Spleen (tissue), 11 donors: ENCODE measurements around the gene ACKR1. TPM values are rescaled to one million over a fixed set of nuclear protein-coding genes. Genes with fewer than 3 reads are reported as not detected.

Experiments
- DNase-seq: peaks from one replicate; pipeline ENCODE4 v3.0.0-alpha.2; 2020
- H3K27ac ChIP-seq, 8 donors: fragments of 200-600 bp; sonication (generic) in 7 of 8; 1 replicate in 4 of 8; 2 replicates in 4 of 8; pipeline versions ENCODE4 v1.5.0 to v1.8.0; 2016 to 2021; ENCODE audit warnings: inconsistent platforms in 4 of 8, mild to moderate bottlenecking in 4 of 8, moderate library complexity in 1 of 8
- H3K27me3 ChIP-seq, 7 donors: fragments of 200-600 bp; sonication (generic) in 6 of 7; replicated peaks in 1 of 7; 1 replicate in 4 of 7; 2 replicates in 3 of 7; pipeline versions ENCODE4 v1.5.0 to v1.8.0; 2016 to 2021; ENCODE audit warnings: inconsistent platforms in 3 of 7, mild to moderate bottlenecking in 1 of 7
- H3K36me3 ChIP-seq, 6 donors: fragments of 200-600 bp; sonication (generic) in 5 of 6; 1 replicate in 4 of 6; 2 replicates in 2 of 6; pipeline versions ENCODE4 v1.5.0 to v1.8.0; 2016 to 2021; ENCODE audit warnings: inconsistent platforms in 2 of 6
- H3K4me1 ChIP-seq, 6 donors: fragments of 200-600 bp; sonication (generic) in 5 of 6; 1 replicate in 3 of 6; 2 replicates in 3 of 6; pipeline versions ENCODE4 v1.5.0 to v1.8.0; 2016 to 2021; ENCODE audit warnings: inconsistent platforms in 3 of 6
- H3K4me3 ChIP-seq, 8 donors: fragments of 200-600 bp; sonication (generic) in 7 of 8; 1 replicate in 4 of 8; 2 replicates in 4 of 8; pipeline versions ENCODE4 v1.5.0 to v1.8.0; 2016 to 2021; ENCODE audit warnings: inconsistent platforms in 4 of 8, mild to moderate bottlenecking in 4 of 8, moderate library complexity in 2 of 8
- H3K9me3 ChIP-seq, 8 donors: fragments of 200-600 bp; sonication (generic) in 7 of 8; 1 replicate in 4 of 8; 2 replicates in 4 of 8; pipeline versions ENCODE4 v1.5.0 to v1.8.0; 2016 to 2021; ENCODE audit warnings: inconsistent platforms in 4 of 8
- CTCF ChIP-seq, 11 experiments: fragments of 200-600 bp in 7 of 11; fragments of 450-650 bp in 4 of 11; sonication (generic) in 4 of 11; IDR thresholded peaks in 8 of 11; conservative IDR thresholded peaks in 3 of 11; 1 replicate in 7 of 11; 2 replicates in 4 of 11; pipeline versions ENCODE4 v1.4.0 to v1.8.0; 2016 to 2021; ENCODE audit warnings: antibody characterized with exemption in 11 of 11, inconsistent platforms in 4 of 11, mild to moderate bottlenecking in 1 of 11
- POLR2A ChIP-seq, 3 donors: fragments of 450-650 bp; IDR thresholded peaks; one replicate each; pipeline ENCODE4 v1.5.1; 2017; ENCODE audit warnings: antibody characterized with exemption in 3 of 3, mild to moderate bottlenecking in 1 of 3
- POLR2AphosphoS5 ChIP-seq, 3 donors: sonication (generic); formaldehyde crosslinking; IDR thresholded peaks; one replicate each; pipeline ENCODE4 v1.5.1; 2017; ENCODE audit warnings: antibody characterized with exemption in 3 of 3
- WGBS, 5 donors: extraction: QIAGEN DNeasy Blood & Tissue Kit in 3 of 5; methylation state at CpG; one replicate each; pipeline versions ENCODE4 v1.1.5 to v1.1.7; 2013 to 2018; 5-methylcytosine and 5-hydroxymethylcytosine counted together
- intact Hi-C: fragments of 100-400 bp; cut with DNase I; formaldehyde crosslinking; loops from one replicate; pipeline ENCODE4 v1.15.0; 2023; ENCODE audit warnings: low total_unique reads
- polyA plus RNA-seq, 3 donors: library from polyadenylated mRNA; stranded (reverse); fragments of 200-250 nt; gene quantifications; one replicate each; pipeline ENCODE4 v1.2.1, GENCODE V29; 2013
- small RNA-seq, 4 donors: library from RNA; depleted of rRNA; stranded (forward); fragments of <200 nt; gene quantifications; one replicate each; pipeline ENCODE3, GENCODE V24; 2016
- total RNA-seq, 7 donors: library from RNA; depleted of rRNA in 3 of 7; stranded (reverse); fragments of >200 nt in 3 of 7; fragmentation: NEBNext Ultra II Directional in 4 of 7; extraction: Animal tissue kit (Norgen Biotek cat#: 25700) in 4 of 7; gene quantifications; one replicate each; pipeline versions ENCODE4 v1.1.0 to v1.2.1, GENCODE V29; 2016 to 2021
- donor health status: healthy with polysubstance abuse.
- donor health status: DM: no; HTN: no; CAD: no; lungs with moderate emphysema.
- donor health status: DM: no; HTN: no; CAD: no.
- donor health status: Bipolar disorder and iron deficiency.
- donor health status: healthy.
- donor health status: DM: no; HTN: no; CAD: no.
- donor health status: DM: yes; HTN: yes; CAD: no.

ACKR1 gene
- total and polyA plus RNA-seq, 10 donors: 17.6 to 141 (median 99.6) TPM

DNA sequence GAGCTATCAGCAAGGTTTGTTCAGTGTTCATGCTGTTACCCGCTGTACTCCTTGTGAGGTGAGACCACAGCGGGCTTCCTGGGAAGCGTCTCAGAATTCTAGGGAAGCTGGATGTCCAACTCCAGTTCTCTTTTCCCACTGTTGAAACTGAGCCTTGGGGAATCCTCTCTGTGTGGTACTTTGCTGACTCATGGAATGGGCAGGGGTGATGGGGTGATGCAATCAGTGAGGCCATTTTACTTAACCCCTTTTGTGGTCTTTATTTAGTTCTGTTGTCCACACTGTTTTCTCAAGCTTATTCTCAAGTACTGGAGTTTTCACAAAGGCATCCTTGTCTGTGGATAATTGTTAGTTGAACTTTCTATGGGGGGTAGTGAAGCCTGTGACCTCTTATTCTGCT, 42.6 kb downstream of the ACKR1 start:
- 79 to 98% (median 91%) methylated on average over 3 of the region's 3 CpGs for WGBS, 5 donors
- TF ChIP-seq CTCF (IDR thresholded peaks at IDR 0.05 in 8 of 11, conservative IDR thresholded peaks at IDR 0.05 in 3 of 11) (no peak), POLR2A (IDR thresholded peaks at IDR 0.05) (no peak), POLR2AphosphoS5 (IDR thresholded peaks at IDR 0.05) (no peak)
- Histone ChIP-seq H3K27ac (no peak overlapping the region), H3K9me3 (peaks cover 0 to 48% (median 23%) of the 10 kb centered on the region in 8 donors), H3K36me3 (no peaks in the 10 kb centered on the region), H3K4me1 (no peaks in the 10 kb centered on the region), H3K27me3 (peaks cover 0 to 24% (median 0%) of the 10 kb centered on the region in 7 donors), H3K4me3 (no peak overlapping the region)
- no peak for DNase-seq
- intact Hi-C loops: no loop called here

DNA sequence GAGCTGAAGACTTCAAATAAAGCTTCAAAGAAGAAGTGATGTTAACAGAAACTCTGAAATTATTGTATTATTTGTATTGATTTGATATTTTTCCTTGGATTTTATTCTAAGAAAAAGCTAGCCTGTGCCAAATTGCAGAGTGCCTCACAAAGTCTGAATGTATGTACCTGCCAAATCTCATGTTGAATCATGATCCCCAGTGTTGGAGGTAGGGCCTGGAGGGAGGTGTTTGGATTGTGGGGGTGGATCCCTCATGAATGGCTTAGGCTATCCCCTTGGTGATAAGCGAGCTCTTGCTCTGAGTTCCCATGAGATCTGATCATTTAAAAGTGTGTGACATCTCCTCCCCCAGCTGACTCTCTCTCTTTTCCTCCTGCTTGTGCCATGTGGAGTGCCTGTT, 43.6 kb downstream of the ACKR1 start:
- peaks cover 0 to 31% (median 0%) of the 10 kb centered on the region in 7 donors for H3K27me3 ChIP-seq
- H3K27ac ChIP-seq: no peak overlapping the region
- no peaks in the 10 kb centered on the region for H3K36me3 ChIP-seq
- peaks cover 0 to 38% (median 14%) of the 10 kb centered on the region in 8 donors for H3K9me3 ChIP-seq
- H3K4me1 ChIP-seq: no peaks in the 10 kb centered on the region
- WGBS, 5 donors: 68 to 82% (median 79%) methylated on average over 1 of the region's 1 CpG
- no peak for TF ChIP-seq POLR2AphosphoS5 (IDR thresholded peaks at IDR 0.05)
- TF ChIP-seq CTCF (IDR thresholded peaks at IDR 0.05 in 8 of 11, conservative IDR thresholded peaks at IDR 0.05 in 3 of 11): no peak
- no peak for TF ChIP-seq POLR2A (IDR thresholded peaks at IDR 0.05)
- DNase-seq: no peak
- intact Hi-C loops: no loop called here
- no peak overlapping the region for H3K4me3 ChIP-seq

DNA sequence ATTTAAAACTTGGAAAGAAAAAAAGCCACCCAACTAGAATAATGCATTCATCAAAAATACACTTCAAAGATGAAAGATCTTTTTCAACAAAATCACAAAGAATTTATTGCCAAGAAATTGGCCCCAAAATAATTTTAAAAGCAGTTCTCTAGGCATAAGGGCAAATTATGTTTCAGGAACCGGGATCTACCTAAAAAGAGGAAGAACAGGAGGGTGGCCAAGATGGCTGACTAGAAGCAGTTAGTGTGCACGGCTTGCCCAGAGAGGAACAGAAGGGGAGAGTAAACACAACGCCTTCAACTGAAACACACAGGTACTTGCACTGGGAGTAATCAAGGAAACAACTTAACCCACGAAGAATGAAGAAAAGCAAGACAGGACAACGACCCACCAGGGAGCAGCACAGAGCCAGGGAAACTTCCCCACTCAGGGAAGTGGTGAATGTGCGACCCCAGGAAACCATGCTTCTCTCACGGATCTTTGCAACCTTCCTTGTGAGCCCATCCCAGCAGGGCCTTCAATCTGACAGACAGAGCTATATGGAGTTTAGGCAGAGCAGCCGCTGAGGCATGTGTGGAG, 46.1 kb downstream of the ACKR1 start:
- Histone ChIP-seq H3K36me3 (no peaks in the 10 kb centered on the region), H3K27me3 (peaks cover 0 to 31% (median 0%) of the 10 kb centered on the region in 7 donors), H3K4me1 (no peaks in the 10 kb centered on the region), H3K27ac (no peak overlapping the region), H3K9me3 (peaks cover 0 to 28% (median 8%) of the 10 kb centered on the region in 8 donors), H3K4me3 (no peak overlapping the region)
- WGBS, 5 donors: 51 to 73% (median 58%) methylated on average over 7 to 8 of the region's 8 CpGs
- intact Hi-C loops: no loop called here
- no peak for TF ChIP-seq CTCF (IDR thresholded peaks at IDR 0.05 in 8 of 11, conservative IDR thresholded peaks at IDR 0.05 in 3 of 11)
- TF ChIP-seq POLR2A (IDR thresholded peaks at IDR 0.05): no peak
- no peak for TF ChIP-seq POLR2AphosphoS5 (IDR thresholded peaks at IDR 0.05)
- no peak for DNase-seq

Small RNA genes within 50 kb of the gene (small RNA-seq; reads per million reads assigned to genes)
- 0 reads per million in 4 donors for gene RNA5SP60

Other genes starting within 250 kb of the ACKR1 start
- 100 to 1,000 TPM; 155 to 201 (median 175) TPM for gene IFI16, start 195.0 kb upstream of the ACKR1 start, total RNA-seq
- gene IFI16, start 195.0 kb upstream of the ACKR1 start, polyA plus RNA-seq: 100 to 1,000 TPM; 165 to 205 (median 186) TPM
- 10 to 100 TPM; 29.3 to 73.9 (median 42.6) TPM for gene AIM2, start 128.1 kb upstream of the ACKR1 start, total RNA-seq
- 10 to 100 TPM; 26.2 to 57.8 (median 33.4) TPM for gene AIM2, start 128.1 kb upstream of the ACKR1 start, polyA plus RNA-seq
- gene CADM3, start 33.3 kb upstream of the ACKR1 start, total RNA-seq: 1 to 10 TPM in 6 of 7 donors, under 1 TPM in 1; 0.92 to 6.8 (median 4.0) TPM
- 1 to 10 TPM; 4.1 to 6.3 (median 4.5) TPM for gene CADM3, start 33.3 kb upstream of the ACKR1 start, polyA plus RNA-seq
- gene FCER1A, start 97.5 kb downstream of the ACKR1 start, total RNA-seq: 1 to 10 TPM in 2 of 7 donors, under 1 TPM in 1, not detected in 4; 0.43 to 1.6 (median 1.3) TPM
- gene FCER1A, start 97.5 kb downstream of the ACKR1 start, polyA plus RNA-seq: 1 to 10 TPM in 1 of 3 donors, not detected in 2; 1.7 TPM
- not detected for gene OR10J4, start 227.3 kb downstream of the ACKR1 start, total RNA-seq
- not detected for gene OR10J4, start 227.3 kb downstream of the ACKR1 start, polyA plus RNA-seq
- gene OR10J1, start 234.8 kb downstream of the ACKR1 start, total RNA-seq: not detected
- gene OR10J1, start 234.8 kb downstream of the ACKR1 start, polyA plus RNA-seq: not detected